Activated T-helper 1 cell treated with Interleukin-2 at 50 U/mL for 16 hours (primary cell): Measurements from ENCODE around the gene NAPA.

Experiments
- DNase-seq: peaks from one replicate; pipeline ENCODE4 v3.0.0-alpha.2; 2020; ENCODE audit warnings: low read depth

Gene NAPA

GRCh38 chr19:47499863-47500830 is 14.7 kb downstream of the NAPA start:
- DNase-seq = no peak

- DNase-seq = no peak
Measured at GRCh38 chr19:47499371-47499770, 15.5 kb downstream of the NAPA start.

- DNase-seq = no peak
Measured at GRCh38 chr19:47498561-47498960, 16.3 kb downstream of the NAPA start.

- DNase-seq = no peak
Measured at GRCh38 chr19:47497821-47498520, 16.9 kb downstream of the NAPA start.

- DNase-seq = no peak
Measured at GRCh38 chr19:47497050-47497766, 17.7 kb downstream of the NAPA start.

GRCh38 chr19:47495478-47496372 is 19.1 kb downstream of the NAPA start:
- DNase-seq = no peak

GRCh38 chr19:47494729-47495128 is 20.1 kb downstream of the NAPA start:
- DNase-seq = no peak

GRCh38 chr19:47494211-47494547 is 20.7 kb downstream of the NAPA start:
- DNase-seq = no peak

GRCh38 chr19:47493378-47494210 is 21.3 kb downstream of the NAPA start:
- DNase-seq = no peak

GRCh38 chr19:47492571-47493377 is 22.1 kb downstream of the NAPA start:
- no peak for DNase-seq

GRCh38 chr19:47492137-47492533 is 22.7 kb downstream of the NAPA start:
- DNase-seq = no peak

GRCh38 chr19:47491358-47492136 is 23.3 kb downstream of the NAPA start:
- DNase-seq = no peak

- DNase-seq = no peak
Measured at GRCh38 chr19:47490847-47491246, 24.0 kb downstream of the NAPA start.

GRCh38 chr19:47490031-47490430 is 24.8 kb downstream of the NAPA start:
- DNase-seq = no peak

GRCh38 chr19:47489072-47489914 is 25.6 kb downstream of the NAPA start:
- DNase-seq = no peak

GRCh38 chr19:47487551-47488515 is 27.0 kb downstream of the NAPA start:
- no peak for DNase-seq

GRCh38 chr19:47486900-47487299 is 28.0 kb downstream of the NAPA start:
- DNase-seq = no peak
